ENCODE results near the gene PRKN. TPM values are rescaled to one million over a fixed set of nuclear protein-coding genes. Genes with fewer than 3 reads are reported as not detected.

PRKN gene
- total RNA-seq, 4 donors from 2014 or later, result 5.5 to 17.9 (median 6.8) TPM

- Histone ChIP-seq H3K4me3 (peak overlapping the region in 2 of 4 donors; percentile 13 to 19), H3K4me1 (peaks cover 0 to 35% (median 4%) of the 10 kb centered on the region in 4 donors), H3K27ac (peak overlapping the region in 3 of 4 donors; percentile 41 to 87 (median 76))
Observed at GRCh38 chr6:161434921-161435747, 1292.4 kb downstream of the PRKN start.

DNA sequence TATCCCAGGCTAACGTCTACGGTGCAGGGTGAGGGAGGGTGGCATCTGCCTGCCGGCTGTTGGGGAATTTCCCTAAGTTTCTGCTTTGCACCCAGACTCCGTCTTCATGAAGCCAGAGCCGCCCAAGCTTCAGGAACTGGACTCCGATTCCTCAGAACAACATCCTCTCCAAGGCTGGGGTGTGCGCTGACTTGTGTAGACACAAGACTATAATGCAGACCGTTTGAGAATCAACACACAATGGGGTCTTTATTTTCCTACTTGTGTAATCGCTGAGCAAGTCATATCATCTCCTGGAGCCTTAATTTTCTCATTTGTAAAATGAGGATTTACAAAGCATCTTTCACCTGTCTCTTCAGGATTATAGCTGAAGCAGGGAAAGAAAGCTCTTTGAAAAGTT lies 1293.2 kb downstream of the PRKN start:
- no peaks in the 10 kb centered on the region for H3K9me3 ChIP-seq
- TF ChIP-seq CTCF (IDR thresholded peaks at IDR 0.05) (no peak), POLR2A (IDR thresholded peaks at IDR 0.05) (no peak), EP300 (IDR thresholded peaks at IDR 0.05) (no peak)
- peak overlapping the region; percentile 13 to 87 (median 58) for H3K27ac ChIP-seq
- H3K4me1 ChIP-seq, result peaks cover 0 to 34% (median 4%) of the 10 kb centered on the region in 4 donors
- H3K4me3 ChIP-seq, result peak overlapping the region in 2 of 4 donors; percentile 13 to 19
- 23 to 29% methylated on average over 9 of the region's 9 CpGs for WGBS, 2 donors
- H3K27me3 ChIP-seq, result no peaks in the 10 kb centered on the region
- H3K36me3 ChIP-seq, result no peaks in the 10 kb centered on the region
- no peak for DNase-seq (ENCODE audit: low spot score in 2 of 2)

More at GRCh38 chr6:161434921-161435747, 1292.4 kb downstream of the PRKN start:
- no peaks in the 10 kb centered on the region for H3K9me3 ChIP-seq
- WGBS, 2 donors, result 25 to 27% methylated on average over 9 of the region's 9 CpGs
- DNase-seq (ENCODE audit: low spot score in 2 of 2), result no peak
- H3K36me3 ChIP-seq, result no peaks in the 10 kb centered on the region
- no peaks in the 10 kb centered on the region for H3K27me3 ChIP-seq
- TF ChIP-seq CTCF (IDR thresholded peaks at IDR 0.05) (no peak), EP300 (IDR thresholded peaks at IDR 0.05) (peak in 1 of 2 donors; percentile 52)

GRCh38 chr6:161432546-161432945 lies 1295.0 kb downstream of the PRKN start:
- peaks cover 0 to 26% (median 4%) of the 10 kb centered on the region in 4 donors for H3K4me1 ChIP-seq
- no peak overlapping the region for H3K4me3 ChIP-seq
- TF ChIP-seq EP300 (IDR thresholded peaks at IDR 0.05), result no peak
- no peak for TF ChIP-seq POLR2A (IDR thresholded peaks at IDR 0.05)
- TF ChIP-seq CTCF (IDR thresholded peaks at IDR 0.05), result no peak
- H3K27ac ChIP-seq, result no peak overlapping the region
- H3K9me3 ChIP-seq, result no peaks in the 10 kb centered on the region
- DNase-seq (ENCODE audit: low spot score in 2 of 2), result no peak
- 93 to 95% methylated on average over 3 of the region's 3 CpGs for WGBS, 2 donors
- H3K27me3 ChIP-seq, result no peaks in the 10 kb centered on the region
- H3K36me3 ChIP-seq, result no peaks in the 10 kb centered on the region

DNA sequence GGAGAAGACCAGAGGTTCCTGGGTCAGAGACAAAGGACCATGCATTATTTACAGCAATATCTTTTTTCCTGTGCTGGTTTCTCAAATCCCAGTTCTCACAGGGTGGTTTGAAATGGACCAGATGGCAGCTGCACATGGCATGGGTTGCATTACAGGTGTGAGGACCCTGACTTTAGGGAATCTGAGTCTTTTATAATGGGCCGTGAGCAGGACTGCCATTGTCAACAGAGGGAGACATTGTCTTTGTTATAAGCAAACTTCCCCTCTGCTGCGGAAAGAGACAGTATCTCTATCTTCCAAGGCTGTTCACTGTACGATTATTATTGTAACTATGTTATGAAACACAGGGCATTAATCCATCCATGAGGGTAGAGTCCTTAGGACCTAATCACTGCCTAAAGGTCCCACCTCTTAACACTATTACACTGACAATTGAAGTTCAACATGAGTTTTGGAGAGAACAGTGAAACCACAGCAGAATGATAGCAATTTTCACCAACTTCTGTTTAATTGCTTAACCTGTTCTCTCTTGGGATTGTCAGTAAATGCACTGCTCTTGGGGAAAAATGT lies 1297.6 kb downstream of the PRKN start:
- Histone ChIP-seq H3K4me1 (peaks cover 0 to 10% (median under 1%) of the 10 kb centered on the region in 4 donors), H3K27ac (no peak overlapping the region), H3K27me3 (no peaks in the 10 kb centered on the region), H3K36me3 (no peaks in the 10 kb centered on the region), H3K9me3 (no peaks in the 10 kb centered on the region), H3K4me3 (no peak overlapping the region)
- 90 to 100% methylated on average over 3 of the region's 3 CpGs for WGBS, 2 donors
- no peak for TF ChIP-seq EP300 (IDR thresholded peaks at IDR 0.05)
- TF ChIP-seq POLR2A (IDR thresholded peaks at IDR 0.05), result no peak
- no peak for TF ChIP-seq CTCF (IDR thresholded peaks at IDR 0.05)
- no peak for DNase-seq (ENCODE audit: low spot score in 2 of 2)

DNA sequence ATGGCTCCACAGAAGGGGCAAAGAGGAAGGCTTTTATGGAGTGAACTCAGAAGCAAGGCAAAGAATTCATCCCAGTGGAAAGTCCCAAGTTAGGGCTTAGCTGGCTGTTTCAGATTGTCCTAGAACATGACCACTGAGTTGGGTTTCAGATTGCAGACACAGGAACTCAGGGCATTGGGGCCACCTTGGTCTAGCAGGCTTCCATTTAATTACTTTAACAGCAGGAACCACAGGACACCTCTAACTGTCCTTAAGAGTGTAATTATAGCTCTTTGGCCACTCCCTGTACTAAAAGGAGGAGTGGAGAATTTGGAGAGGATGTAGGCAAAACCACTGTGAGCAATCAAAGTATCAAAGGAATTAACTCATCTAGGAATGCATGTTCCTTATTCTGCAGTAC lies 1303.1 kb downstream of the PRKN start:
- Histone ChIP-seq H3K4me1 (peaks cover 0 to 13% (median 0%) of the 10 kb centered on the region in 4 donors), H3K9me3 (no peaks in the 10 kb centered on the region), H3K27me3 (no peaks in the 10 kb centered on the region), H3K4me3 (no peak overlapping the region), H3K27ac (no peak overlapping the region), H3K36me3 (no peaks in the 10 kb centered on the region)
- no peak for DNase-seq (ENCODE audit: low spot score in 2 of 2)
- TF ChIP-seq POLR2A (IDR thresholded peaks at IDR 0.05) (no peak), EP300 (IDR thresholded peaks at IDR 0.05) (no peak), CTCF (IDR thresholded peaks at IDR 0.05) (no peak)

Measured in tibial nerve (tissue), 4 donors.